SK-N-MC (cell line): ENCODE data around the gene PPP1R11.

ENCODE experiments used
- EZH2 ChIP-seq: fragments of 200-600 bp; sonication (generic); IDR thresholded peaks from one replicate; pipeline ENCODE4 v1.6.1; 2017; ENCODE audit warnings: antibody characterized with exemption
- POLR2AphosphoS5 ChIP-seq: IDR thresholded peaks from 2 replicates; pipeline ENCODE4 v1.6.1; 2012; ENCODE audit warnings: mild to moderate bottlenecking, low read depth, low read length, borderline replicate concordance

DNA sequence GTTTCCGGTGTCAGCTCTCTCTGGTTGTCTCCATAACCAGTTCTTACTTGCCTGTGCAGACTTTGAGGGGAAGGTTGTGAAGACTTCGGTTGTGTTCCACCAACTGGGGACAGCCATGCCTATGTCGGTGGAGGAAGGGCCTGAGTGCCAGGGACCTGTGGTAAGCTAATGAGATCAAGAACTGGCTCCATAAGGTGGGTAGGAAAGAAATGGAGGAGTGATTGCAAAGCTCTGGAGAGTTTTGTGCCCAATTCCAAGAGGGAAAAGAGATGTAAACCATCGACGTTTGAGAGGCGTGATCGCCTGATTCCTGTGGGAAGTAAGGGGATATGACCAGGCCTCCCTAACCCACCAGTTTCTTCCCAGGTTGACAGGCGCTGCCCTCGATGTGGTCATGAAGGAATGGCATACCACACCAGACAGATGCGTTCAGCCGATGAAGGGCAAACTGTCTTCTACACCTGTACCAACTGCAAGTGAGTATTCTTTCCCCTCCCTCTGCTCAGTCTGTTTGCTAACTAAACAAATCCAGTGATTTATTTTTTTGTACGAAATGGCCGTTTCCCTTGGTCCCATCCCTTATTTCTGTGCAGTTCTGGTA is 5.0 kb upstream of the PPP1R11 start:
- TF ChIP-seq POLR2AphosphoS5, result no peak
- no peak for TF ChIP-seq EZH2
